H1 (cell line): ENCODE results near the gene FAM120A. TPM values are rescaled to one million over a fixed set of nuclear protein-coding genes. Genes with fewer than 3 reads are reported as not detected.

Experiments used
- CTCF ChIA-PET: fragments of 300-600 bp; sonication (Branson Sonifier 250); formaldehyde crosslinking; loops from one replicate; lab custom pipeline; 2021; ENCODE audit not compliant: partially characterized antibody; lab: Charles Lee
- POLR2A ChIA-PET: fragments of 300-600 bp; sonication (Branson Sonifier 250); formaldehyde crosslinking; loops from one replicate; lab custom pipeline; 2021; ENCODE audit warnings: inconsistent platforms; ENCODE audit not compliant: partially characterized antibody; lab: Charles Lee
- DNase-seq, 2 experiments: peaks; one replicate each; pipeline versions ENCODE4 v3.0.0 to v3.0.0-alpha.2; 2010 to 2022; ENCODE audit warnings: low spot score in 2 of 2, low read depth in 1 of 2, mixed read lengths in 1 of 2
- FAIRE-seq: peaks from 2 replicates; lab custom pipeline; 2011; peaks lifted over from hg19 to GRCh38; lab: Jason Lieb, UNC
- H2AFZ ChIP-seq: 2 replicates; pipeline ENCODE4 v1.8.1; 2012; ENCODE audit warnings: low read length, inconsistent platforms
- H2AK5ac ChIP-seq: 2 replicates; pipeline ENCODE4 v1.6.1; 2013; ENCODE audit warnings: low read depth, low read length
- H2BK120ac ChIP-seq: replicated peaks from 2 replicates; pipeline ENCODE3; 2013; ENCODE audit warnings: low read depth, low read length, inconsistent platforms
- H2BK12ac ChIP-seq: 2 replicates; pipeline ENCODE4 v1.6.1; 2013; ENCODE audit warnings: low read depth, low read length
- H2BK15ac ChIP-seq: 2 replicates; pipeline ENCODE4 v1.6.1; 2013; ENCODE audit warnings: low read length
- H2BK20ac ChIP-seq: 2 replicates; pipeline ENCODE4 v1.6.1; 2013; ENCODE audit warnings: low read length
- H2BK5ac ChIP-seq: 2 replicates; pipeline ENCODE4 v1.6.1; 2013; ENCODE audit warnings: low read depth, low read length
- H3K14ac ChIP-seq: 2 replicates; pipeline ENCODE4 v1.6.1; 2013; ENCODE audit warnings: inconsistent platforms; ENCODE audit not compliant: insufficient read length
- H3K18ac ChIP-seq: 2 replicates; pipeline ENCODE4 v1.6.1; 2013; ENCODE audit warnings: low read length; ENCODE audit errors: extremely low read depth
- H3K23ac ChIP-seq: 2 replicates; pipeline ENCODE4 v1.6.1; 2013; ENCODE audit warnings: inconsistent platforms; ENCODE audit not compliant: insufficient read length
- H3K23me2 ChIP-seq: 2 replicates; pipeline ENCODE4 v1.6.1; 2013; ENCODE audit warnings: low read depth, low read length
- H3K27ac ChIP-seq: 2 replicates; pipeline ENCODE4 v1.6.1; 2011; ENCODE audit warnings: low read depth, low read length, inconsistent platforms
- H3K27me3 ChIP-seq, 4 experiments: replicated peaks in 1 of 4; 1 replicate in 1 of 4; 2 replicates in 3 of 4; pipeline versions ENCODE4 v1.6.1 to v1.8.1; 2011 to 2013; ENCODE audit warnings: low read length in 3 of 4, mild to moderate bottlenecking in 3 of 4, inconsistent platforms in 2 of 4, mixed read lengths in 2 of 4, moderate library complexity in 1 of 4; ENCODE audit not compliant: control insufficient read depth in 3 of 4, insufficient read depth in 3 of 4; ENCODE audit errors: extremely low read depth in 1 of 4
- H3K36me3 ChIP-seq, 4 experiments: 2 replicates each; pipeline versions ENCODE4 v1.6.1 to v1.8.1; 2011 to 2013; ENCODE audit warnings: mild to moderate bottlenecking in 4 of 4, low read length in 3 of 4, moderate library complexity in 2 of 4, control low read depth in 1 of 4, inconsistent platforms in 1 of 4; ENCODE audit not compliant: insufficient read depth in 4 of 4, control insufficient read depth in 2 of 4
- H3K4ac ChIP-seq: replicated peaks from 2 replicates; pipeline ENCODE3; 2013; ENCODE audit warnings: low read length, low read depth, mixed read lengths, inconsistent platforms; ENCODE audit not compliant: insufficient read length
- H3K4me1 ChIP-seq, 4 experiments: replicated peaks in 1 of 4; 1 replicate in 1 of 4; 2 replicates in 3 of 4; pipeline versions ENCODE4 v1.6.1 to v1.8.1; 2011 to 2013; ENCODE audit warnings: low read length in 3 of 4, inconsistent platforms in 2 of 4, mixed read lengths in 1 of 4; ENCODE audit not compliant: insufficient read depth in 4 of 4, control insufficient read depth in 3 of 4
- H3K4me2 ChIP-seq, 2 experiments: 2 replicates each; pipeline versions ENCODE4 v1.6.1 to v1.8.1; 2011 to 2013; ENCODE audit warnings: low read depth in 2 of 2, low read length in 2 of 2, control low read depth in 1 of 2, inconsistent platforms in 1 of 2, mild to moderate bottlenecking in 1 of 2; ENCODE audit not compliant: insufficient read depth in 1 of 2
- H3K4me3 ChIP-seq, 4 experiments: fragments of 200-600, 300-600 bp in 1 of 4; sonication (generic), shearing (Covaris generic), sonication (Bioruptor Twin) in 1 of 4; 2 replicates each; pipeline versions ENCODE4 v1.5.1 to v1.8.1; 2011 to 2016; ENCODE audit warnings: low read length in 4 of 4, low read depth in 3 of 4, control low read depth in 2 of 4, inconsistent platforms in 2 of 4, mild to moderate bottlenecking in 2 of 4, mixed read lengths in 1 of 4, moderate library complexity in 1 of 4; ENCODE audit not compliant: insufficient read depth in 2 of 4; ENCODE audit errors: extremely low read depth in 1 of 4
- H3K56ac ChIP-seq: replicated peaks from 2 replicates; pipeline ENCODE3; 2013; ENCODE audit warnings: low read depth, mild to moderate bottlenecking, mixed read lengths, low read length, inconsistent platforms; ENCODE audit not compliant: insufficient read length
- H3K79me1 ChIP-seq: 2 replicates; pipeline ENCODE4 v1.6.1; 2013; ENCODE audit warnings: low read depth, low read length, control low read depth
- H3K79me2 ChIP-seq, 2 experiments: 2 replicates each; pipeline versions ENCODE4 v1.6.1 to v1.8.1; 2012 to 2013; ENCODE audit warnings: low read length in 2 of 2, mild to moderate bottlenecking in 2 of 2, inconsistent platforms in 1 of 2; ENCODE audit not compliant: insufficient read depth in 2 of 2, control insufficient read depth in 1 of 2
- H3K9ac ChIP-seq, 4 experiments: replicated peaks in 1 of 4; 1 replicate in 1 of 4; 2 replicates in 3 of 4; pipeline versions ENCODE4 v1.6.1 to v1.8.1; 2011 to 2013; ENCODE audit warnings: low read depth in 3 of 4, low read length in 3 of 4, control low read depth in 2 of 4, mild to moderate bottlenecking in 2 of 4, moderate library complexity in 2 of 4, inconsistent platforms in 1 of 4; ENCODE audit errors: extremely low read depth in 1 of 4
- H3K9me3 ChIP-seq, 2 experiments: 2 replicates each; pipeline versions ENCODE4 v1.6.1 to v1.8.1; 2012 to 2013; ENCODE audit warnings: mild to moderate bottlenecking in 2 of 2, moderate library complexity in 2 of 2, control low read depth in 1 of 2, inconsistent platforms in 1 of 2, low read depth in 1 of 2, low read length in 1 of 2, mixed read lengths in 1 of 2; ENCODE audit not compliant: insufficient read depth in 2 of 2
- H4K20me1 ChIP-seq, 2 experiments: replicated peaks in 1 of 2; 2 replicates each; pipeline versions ENCODE3 to v1.8.1; 2011 to 2013; ENCODE audit warnings: inconsistent platforms in 2 of 2, low read length in 2 of 2, mild to moderate bottlenecking in 1 of 2; ENCODE audit not compliant: insufficient read depth in 2 of 2, control insufficient read depth in 1 of 2
- H4K5ac ChIP-seq: 2 replicates; pipeline ENCODE4 v1.6.1; 2013; ENCODE audit warnings: low read length, low read depth, mixed read lengths, inconsistent platforms; ENCODE audit not compliant: insufficient read length
- H4K8ac ChIP-seq: 2 replicates; pipeline ENCODE4 v1.8.0; 2013; ENCODE audit warnings: mild to moderate bottlenecking, moderate library complexity, low read length, inconsistent platforms; ENCODE audit not compliant: insufficient read depth; ENCODE audit errors: extremely low read depth
- H4K91ac ChIP-seq: replicated peaks from 2 replicates; pipeline ENCODE3; 2013; ENCODE audit warnings: low read length, mixed read lengths, inconsistent platforms; ENCODE audit not compliant: insufficient read length
- BRCA1 ChIP-seq: IDR thresholded peaks from 2 replicates; pipeline ENCODE4 v1.6.1; 2012; ENCODE audit warnings: low read depth, low read length, improper control_type of control experiment
- KDM1A ChIP-seq: fragments of 200-600, 300-600 bp; sonication (generic); IDR thresholded peaks from 2 replicates; pipeline ENCODE4 v1.7.1; 2016; ENCODE audit warnings: mild to moderate bottlenecking, low read length, borderline replicate concordance
- POLR2AphosphoS5 ChIP-seq: IDR thresholded peaks from 2 replicates; pipeline ENCODE4 v1.6.1; 2011; ENCODE audit warnings: low read depth, low read length
- SP1 ChIP-seq: IDR thresholded peaks from 2 replicates; pipeline ENCODE4 v1.6.1; 2011; ENCODE audit warnings: low read depth, low read length
- TAF1 ChIP-seq: IDR thresholded peaks from 2 replicates; pipeline ENCODE4 v1.6.1; 2011; ENCODE audit warnings: mild to moderate bottlenecking, low read depth, low read length
- YY1 ChIP-seq: IDR thresholded peaks from 2 replicates; pipeline ENCODE4 v1.6.1; 2011; ENCODE audit warnings: low read depth, mild to moderate bottlenecking, low read length
- WGBS, 2 experiments: shearing (Covaris generic) in 1 of 2; methylation state at CpG; one replicate each; pipeline versions ENCODE4 v1.1.6 to v1.1.7; 2013 to 2015; ENCODE audit warnings: low lambda C conversion rate in 2 of 2, mixed read lengths in 2 of 2, inconsistent platforms in 1 of 2, low coverage in 1 of 2, missing lambda C conversion rate in 1 of 2; ENCODE audit not compliant: insufficient replicate concordance in 2 of 2, insufficient coverage in 1 of 2, insufficient read length in 1 of 2; ENCODE audit errors: extremely low coverage in 1 of 2, missing lambda C conversion rate in 1 of 2; 5-methylcytosine and 5-hydroxymethylcytosine counted together
- polyA plus RNA-seq, 7 experiments: library from polyadenylated mRNA; depleted of rRNA in 3 of 7; stranded (reverse) in 5 of 7; unstranded in 2 of 7; fragments of >200 nt in 5 of 7; fragments of 200-250 nt in 2 of 7; gene quantifications; 1 replicate in 5 of 7; 2 replicates in 1 of 7; 4 replicates in 1 of 7; pipeline versions ENCODE4 v1.2.1 to v1.2.3, GENCODE V29; 2011 to 2013; ENCODE audit warnings: missing spikeins in 2 of 7, mixed read lengths in 2 of 7
- total RNA-seq: library from RNA; stranded (reverse); fragmentation: NEBNext Ultra II Directional; extraction: Animal tissue kit (Norgen Biotek cat#: 25700); gene quantifications from 2 replicates; pipeline ENCODE4 v1.2.1, GENCODE V29; 2021
- TF ChIP-seq, protein P1 (sequence below): IDR thresholded peaks from 2 replicates; pipeline ENCODE4 v1.6.1; 2011; ENCODE audit warnings: low read length, improper control_type of control experiment

Gene FAM120A
- total and polyA plus RNA-seq, 2 of the 8 experiments (the other 6 are each of a cell fraction or from before 2014, with no cell fraction given) = 24.9 to 54.7 TPM

DNA sequence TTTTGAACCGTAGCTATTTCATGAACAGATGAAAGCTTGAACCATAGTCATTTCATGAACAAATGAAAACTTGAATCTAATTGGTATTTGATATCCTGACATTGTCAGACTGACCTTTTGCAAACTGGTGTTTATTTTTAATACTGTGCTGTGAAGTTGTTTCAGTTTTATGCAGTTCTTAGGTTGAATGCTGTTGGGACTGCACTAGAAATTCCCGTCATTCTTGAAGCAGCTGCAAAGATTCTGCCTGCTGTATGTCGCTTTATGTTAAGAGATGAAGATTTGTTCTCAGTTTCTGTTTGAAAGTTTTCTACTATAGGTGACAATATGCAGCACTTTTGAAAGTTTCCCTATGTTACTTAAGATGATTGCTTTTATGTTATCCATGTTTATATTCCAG, 24.4 kb downstream of the FAM120A start:
- Histone ChIP-seq H2BK5ac (no peak overlapping the region), H3K79me2 (peaks cover 0 to 44% of the 10 kb centered on the region in 2 experiments; a peak in 3 of 4 replicates), H3K4me2 (no peak overlapping the region), H2AK5ac (no peak overlapping the region), H2BK15ac (no peak overlapping the region), H3K27me3 (no peaks in the 10 kb centered on the region), H3K4me1 (peaks cover 2 to 8% (median 5%) of the 10 kb centered on the region in 4 experiments; a peak in 5 of 7 replicates), H4K91ac (no peak overlapping the region), H3K23me2 (no peaks in the 10 kb centered on the region), H2AFZ (no peak overlapping the region), H2BK120ac (no peak overlapping the region), H3K27ac (no peak overlapping the region), H3K4ac (no peak overlapping the region), H3K4me3 (no peak overlapping the region), H3K79me1 (peaks cover 3% of the 10 kb centered on the region; the same call in 1 of the 2 replicates), H4K5ac (no peak overlapping the region), H3K23ac (no peak overlapping the region), H3K9ac (no peak overlapping the region), H2BK20ac (no peak overlapping the region), H3K36me3 (peaks cover 0 to 10% (median 2%) of the 10 kb centered on the region in 4 experiments; a peak in 2 of 8 replicates), H4K8ac (no peak overlapping the region), H3K18ac (no peak overlapping the region), H3K14ac (no peak overlapping the region), H4K20me1 (peaks cover 0 to 2% of the 10 kb centered on the region in 2 experiments)
- CTCF ChIA-PET = interaction anchor here (0.6 to 1.6 kb wide), 2 partner anchors 15 to 69 kb away, joined by 3 read pairs; no protein-coding TSS in a partner anchor
- POLR2A ChIA-PET = no interaction called here
- FAIRE-seq = no peak
- no peak for DNase-seq
- 86% methylated on average over 3 of the region's 3 CpGs; no CpG with 5 or more reads in 1 of the 2 experiments for WGBS, 2 experiments
- TF ChIP-seq YY1 (no peak), POLR2AphosphoS5 (no peak), KDM1A (no peak), TAF1 (no peak), SP1 (no peak), BRCA1 (no peak)
- TF ChIP-seq, protein P1, sequence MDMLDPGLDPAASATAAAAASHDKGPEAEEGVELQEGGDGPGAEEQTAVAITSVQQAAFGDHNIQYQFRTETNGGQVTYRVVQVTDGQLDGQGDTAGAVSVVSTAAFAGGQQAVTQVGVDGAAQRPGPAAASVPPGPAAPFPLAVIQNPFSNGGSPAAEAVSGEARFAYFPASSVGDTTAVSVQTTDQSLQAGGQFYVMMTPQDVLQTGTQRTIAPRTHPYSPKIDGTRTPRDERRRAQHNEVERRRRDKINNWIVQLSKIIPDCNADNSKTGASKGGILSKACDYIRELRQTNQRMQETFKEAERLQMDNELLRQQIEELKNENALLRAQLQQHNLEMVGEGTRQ = no peak
- TF ChIP-seq, all 59 proteins: peak for 0
- H3K9me3 ChIP-seq = no peaks in the 10 kb centered on the region
- no peak overlapping the region for H2BK12ac ChIP-seq
- no peak overlapping the region for H3K56ac ChIP-seq
